Measurements from ENCODE around the gene NAAA. TPM values are rescaled to one million over a fixed set of nuclear protein-coding genes. Genes with fewer than 3 reads are reported as not detected.

NAAA gene
- polyA plus RNA-seq, 3 donors = 170 to 308 (median 231) TPM

GRCh38 chr4:75909405-75909804, 31.4 kb downstream of the NAAA start:
- H3K9me3 ChIP-seq (replicated peaks in 1 of 2; ENCODE audit: control insufficient read depth in 1 of 2, insufficient read depth in 1 of 2, low read length in 2 of 2) = no peaks in the 10 kb centered on the region
- H3K27me3 ChIP-seq (ENCODE audit: control insufficient read depth in 2 of 2, insufficient read depth in 2 of 2, low read length in 2 of 2) = no peaks in the 10 kb centered on the region
- Mint-ChIP-seq H3K4me3 (no peak overlapping the region), H3K36me3 (peaks cover 26 to 30% of the 10 kb centered on the region in 2 donors), H3K27me3 (ENCODE audit: low read depth in 3 of 3) (peaks cover 0 to 1% (median 0%) of the 10 kb centered on the region in 3 donors), H3K27ac (peak overlapping the region in 5 of 7 donors; percentile 79 to 94 (median 88)), H3K9me3 (peaks cover 0 to 10% (median 6%) of the 10 kb centered on the region in 7 donors), H3K4me1 (peaks cover 35% of the 10 kb centered on the region)
- H3K4me1 ChIP-seq (ENCODE audit: control insufficient read depth in 1 of 2, insufficient read depth in 2 of 2, low read length in 2 of 2) = peaks cover 47 to 55% of the 10 kb centered on the region in 2 donors
- no peaks in the 10 kb centered on the region for H3K79me2 ChIP-seq (ENCODE audit: insufficient read depth, low read length)
- intact Hi-C loops (cut with micrococcal nuclease) = loop anchor here in 1 of 2 donors (10.0 kb wide), 1 partner anchor 155 kb away; no protein-coding TSS in a partner anchor
- 100% methylated on average over 1 of the region's 5 CpGs for WGBS (ENCODE audit: insufficient coverage)
- TF ChIP-seq CTCF (IDR thresholded peaks at IDR 0.05) = no peak
- peaks cover 11 to 39% of the 10 kb centered on the region in 2 donors for H3K36me3 ChIP-seq (replicated peaks in 1 of 2; ENCODE audit: control insufficient read depth in 1 of 2, insufficient read depth in 2 of 2, low read length in 2 of 2)
- no peak overlapping the region for H3K9ac ChIP-seq (ENCODE audit: insufficient read depth, low read length, poor library complexity, severe bottlenecking)
- no peak for DNase-seq
- no peak overlapping the region for H3K4me2 ChIP-seq (replicated peaks; ENCODE audit: extremely low read depth, low read length, poor library complexity, severe bottlenecking)
- H3K4me3 ChIP-seq (replicated peaks in 1 of 3; ENCODE audit: low read depth in 2 of 3, low read length in 3 of 3) = no peak overlapping the region
- H3K27ac ChIP-seq (ENCODE audit: low read depth in 1 of 2, low read length in 2 of 2) = peak overlapping the region; percentile 77 to 84
- H4K20me1 ChIP-seq (ENCODE audit: insufficient read depth, low read length) = no peaks in the 10 kb centered on the region
- no peak overlapping the region for H2AFZ ChIP-seq (ENCODE audit: insufficient read depth, low read depth, low read length, poor library complexity, severe bottlenecking)

- H3K9ac ChIP-seq (ENCODE audit: insufficient read depth, low read length, poor library complexity, severe bottlenecking) = no peak overlapping the region
- no peaks in the 10 kb centered on the region for H4K20me1 ChIP-seq (ENCODE audit: insufficient read depth, low read length)
- no CpG with 5 or more reads among the region's 3 CpGs for WGBS (ENCODE audit: insufficient coverage)
- intact Hi-C loops (cut with micrococcal nuclease) = loop anchor here in 1 of 2 donors (10.0 kb wide), 1 partner anchor 156 kb away; no protein-coding TSS in a partner anchor
- H3K27ac ChIP-seq (ENCODE audit: low read depth in 1 of 2, low read length in 2 of 2) = peak overlapping the region; percentile 77 to 84
- no peaks in the 10 kb centered on the region for H3K27me3 ChIP-seq (ENCODE audit: control insufficient read depth in 2 of 2, insufficient read depth in 2 of 2, low read length in 2 of 2)
- peak overlapping the region in 1 of 3 experiments; percentile 34 for H3K4me3 ChIP-seq (replicated peaks in 1 of 3; ENCODE audit: low read depth in 2 of 3, low read length in 3 of 3)
- Mint-ChIP-seq H3K27me3 (ENCODE audit: low read depth in 3 of 3) (peaks cover 0 to 1% (median 0%) of the 10 kb centered on the region in 3 donors), H3K27ac (peak overlapping the region; percentile 77 to 95 (median 88)), H3K36me3 (peaks cover 17 to 22% of the 10 kb centered on the region in 2 donors), H3K4me3 (peak overlapping the region in 1 of 2 donors; percentile 52), H3K9me3 (peaks cover 0 to 10% (median 6%) of the 10 kb centered on the region in 7 donors), H3K4me1 (peaks cover 41% of the 10 kb centered on the region)
- DNase-seq = peak; percentile 16 to 32 (median 21)
- H3K79me2 ChIP-seq (ENCODE audit: insufficient read depth, low read length) = no peaks in the 10 kb centered on the region
- H3K36me3 ChIP-seq (replicated peaks in 1 of 2; ENCODE audit: control insufficient read depth in 1 of 2, insufficient read depth in 2 of 2, low read length in 2 of 2) = peaks cover 5 to 30% of the 10 kb centered on the region in 2 donors
- no peak overlapping the region for H2AFZ ChIP-seq (ENCODE audit: insufficient read depth, low read depth, low read length, poor library complexity, severe bottlenecking)
- no peak for TF ChIP-seq CTCF (IDR thresholded peaks at IDR 0.05)
- no peaks in the 10 kb centered on the region for H3K9me3 ChIP-seq (replicated peaks in 1 of 2; ENCODE audit: control insufficient read depth in 1 of 2, insufficient read depth in 1 of 2, low read length in 2 of 2)
- peak overlapping the region; percentile 42 for H3K4me2 ChIP-seq (replicated peaks; ENCODE audit: extremely low read depth, low read length, poor library complexity, severe bottlenecking)
- peaks cover 53 to 61% of the 10 kb centered on the region in 2 donors for H3K4me1 ChIP-seq (ENCODE audit: control insufficient read depth in 1 of 2, insufficient read depth in 2 of 2, low read length in 2 of 2)
Measured at GRCh38 chr4:75908555-75908954, 32.3 kb downstream of the NAAA start.
